GM10248 (cell line): ENCODE measurements around the gene CDKL5.

Source experiments
- CTCF ChIA-PET: fragments of 300-600 bp; sonication (Branson Sonifier 250); formaldehyde crosslinking; extraction: SDS; loops from one replicate; lab custom pipeline; 2021; ENCODE audit warnings: antibody characterized with exemption; lab: Yijun Ruan, JAX
- POLR2A ChIA-PET: fragments of 350-650 bp; sonication (Branson Sonifier 250); formaldehyde crosslinking; extraction: SDS; loops from one replicate; lab custom pipeline; 2020; ENCODE audit warnings: antibody characterized with exemption; lab: Yijun Ruan, JAX
- DNase-seq: peaks from one replicate; pipeline ENCODE4 v3.0.0; 2012; ENCODE audit errors: extremely low spot score
- TF ChIP-seq, protein P1 (sequence below): IDR thresholded peaks from 2 replicates; pipeline ENCODE4 v1.5.1; 2012; ENCODE audit warnings: mild to moderate bottlenecking, low read depth; ENCODE audit errors: extremely low read depth, missing control alignments, control extremely low read depth

CDKL5 gene

DNA sequence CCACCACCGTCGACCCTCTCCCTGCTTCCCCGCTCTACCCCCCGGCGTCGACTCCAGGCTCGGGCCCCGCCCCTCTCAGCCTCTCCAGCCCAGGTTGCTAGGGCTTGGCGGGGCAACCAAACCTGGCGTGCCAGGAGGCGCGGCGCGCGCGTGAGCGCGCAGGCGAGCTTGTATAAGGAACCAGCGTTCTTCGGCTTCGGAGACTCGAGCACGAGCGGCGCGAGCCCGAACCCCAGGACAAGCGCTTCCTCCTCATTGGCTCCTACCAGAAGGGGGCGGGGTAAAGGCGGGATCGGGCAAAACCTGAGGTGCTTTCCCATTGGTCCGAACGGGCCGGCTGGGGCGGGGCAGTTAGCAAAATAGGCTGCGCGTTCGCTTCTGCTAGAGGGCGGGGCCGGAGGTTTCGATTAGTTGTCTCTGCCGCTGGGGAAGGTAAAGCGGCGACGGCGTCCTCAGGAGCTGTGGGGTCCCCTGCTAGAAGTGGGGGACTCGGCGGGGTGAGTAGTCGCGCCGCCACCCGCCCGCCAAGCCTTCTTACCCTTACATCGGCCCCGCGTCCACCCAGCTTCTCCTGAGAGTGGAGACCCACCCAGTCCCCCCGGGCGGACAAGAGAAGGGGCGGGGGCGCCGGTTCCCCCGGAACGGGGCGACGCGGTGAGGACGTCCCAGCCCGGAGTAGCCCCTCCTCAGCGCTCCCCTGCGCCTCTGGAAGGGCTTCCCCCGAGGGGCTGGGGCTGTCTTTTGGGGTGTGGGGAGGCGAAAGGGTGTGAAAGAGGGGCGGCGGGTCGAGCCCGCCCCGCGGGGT is at the start of gene CDKL5:
Gene CDKL5, plus strand, starts transcription at position 410 of the 805 bp plus-strand sequence. CDS start 81,489 bp downstream, outside the sequence.
- peak; percentile 86 for DNase-seq
- TF ChIP-seq, protein P1, sequence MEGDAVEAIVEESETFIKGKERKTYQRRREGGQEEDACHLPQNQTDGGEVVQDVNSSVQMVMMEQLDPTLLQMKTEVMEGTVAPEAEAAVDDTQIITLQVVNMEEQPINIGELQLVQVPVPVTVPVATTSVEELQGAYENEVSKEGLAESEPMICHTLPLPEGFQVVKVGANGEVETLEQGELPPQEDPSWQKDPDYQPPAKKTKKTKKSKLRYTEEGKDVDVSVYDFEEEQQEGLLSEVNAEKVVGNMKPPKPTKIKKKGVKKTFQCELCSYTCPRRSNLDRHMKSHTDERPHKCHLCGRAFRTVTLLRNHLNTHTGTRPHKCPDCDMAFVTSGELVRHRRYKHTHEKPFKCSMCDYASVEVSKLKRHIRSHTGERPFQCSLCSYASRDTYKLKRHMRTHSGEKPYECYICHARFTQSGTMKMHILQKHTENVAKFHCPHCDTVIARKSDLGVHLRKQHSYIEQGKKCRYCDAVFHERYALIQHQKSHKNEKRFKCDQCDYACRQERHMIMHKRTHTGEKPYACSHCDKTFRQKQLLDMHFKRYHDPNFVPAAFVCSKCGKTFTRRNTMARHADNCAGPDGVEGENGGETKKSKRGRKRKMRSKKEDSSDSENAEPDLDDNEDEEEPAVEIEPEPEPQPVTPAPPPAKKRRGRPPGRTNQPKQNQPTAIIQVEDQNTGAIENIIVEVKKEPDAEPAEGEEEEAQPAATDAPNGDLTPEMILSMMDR = no peak
- ChIA-PET POLR2A (interaction anchor here (0.6 to 0.9 kb wide), 3 partner anchors 458 to 700 kb away, joined by 3 to 4 read pairs (median 4); no protein-coding TSS in a partner anchor), CTCF (interaction anchor here (0.9 to 2.3 kb wide), 3 partner anchors 11 to 909 kb away, joined by 3 to 7 read pairs (median 3); no protein-coding TSS in a partner anchor)

DNA sequence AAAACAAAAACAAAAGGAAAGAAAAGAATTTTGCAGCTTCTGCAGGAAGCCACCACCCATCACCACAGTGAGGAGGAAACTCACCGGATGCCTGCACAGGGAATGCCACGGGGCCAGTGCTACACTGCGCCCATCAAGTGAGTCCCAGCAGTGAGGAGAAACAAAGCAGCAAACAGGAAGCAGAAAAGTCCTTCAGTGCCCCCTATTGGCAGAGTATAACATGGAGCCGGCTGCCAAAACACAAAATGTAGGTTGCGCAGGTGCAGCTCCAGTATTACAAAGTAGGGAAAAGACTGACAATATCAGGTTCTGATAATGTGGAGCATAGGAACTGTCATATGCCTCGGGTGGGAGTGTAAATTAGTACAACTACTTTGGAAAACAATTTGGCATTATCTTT is 47.6 kb upstream of the CDKL5 start:
- ChIA-PET CTCF (interaction anchor here (0.8 to 3.0 kb wide), 5 partner anchors 9 to 956 kb away, joined by 3 to 12 read pairs (median 4); no protein-coding TSS in a partner anchor), POLR2A (no interaction called here)
- DNase-seq = no peak

GRCh38 chrX:18389966-18390365 is 35.4 kb upstream of the CDKL5 start:
- TF ChIP-seq, protein P1 = no peak
- DNase-seq = no peak
- ChIA-PET CTCF (interaction anchor here (1.0 to 1.2 kb wide), 2 partner anchors 943 to 944 kb away, joined by 3 to 4 read pairs; no protein-coding TSS in a partner anchor), POLR2A (no interaction called here)

More for the DNA sequence above, 47.6 kb upstream of the CDKL5 start:
- TF ChIP-seq, protein P1 = peak; percentile 37

DNA sequence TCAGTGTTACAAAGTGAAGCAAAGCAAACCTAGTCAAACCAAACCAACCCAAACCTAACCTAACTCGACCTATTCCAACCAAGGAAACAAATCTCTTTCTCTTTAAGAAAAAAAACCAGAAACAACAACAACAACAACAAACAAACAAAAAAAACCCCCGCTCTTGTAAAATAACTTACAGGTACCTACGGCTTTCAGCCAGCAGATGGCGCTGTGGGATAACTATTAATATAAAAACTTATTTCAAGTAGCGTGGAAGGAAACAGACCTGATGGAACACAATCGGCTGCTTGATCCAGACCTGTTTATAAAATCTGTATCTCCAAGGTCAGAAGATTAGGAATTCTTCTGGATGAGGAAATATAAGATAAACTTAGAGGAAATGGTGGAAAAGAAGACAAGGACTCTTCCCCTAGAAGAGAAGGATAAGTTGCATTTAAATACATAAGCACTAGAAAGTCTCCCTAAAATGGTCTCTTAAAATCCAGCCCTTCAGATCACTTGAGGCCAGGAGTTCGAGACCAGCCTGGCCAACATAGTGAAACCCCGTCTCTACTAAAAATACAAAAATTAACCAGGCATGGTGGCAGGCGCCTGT is 34.4 kb upstream of the CDKL5 start:
- TF ChIP-seq, protein P1 = peak; percentile 24
- CTCF ChIA-PET = interaction anchor here (1.2 to 1.5 kb wide), 2 partner anchors 30 to 942 kb away, joined by 3 read pairs; no protein-coding TSS in a partner anchor
- POLR2A ChIA-PET = no interaction called here
- peak; percentile 42 for DNase-seq

DNA sequence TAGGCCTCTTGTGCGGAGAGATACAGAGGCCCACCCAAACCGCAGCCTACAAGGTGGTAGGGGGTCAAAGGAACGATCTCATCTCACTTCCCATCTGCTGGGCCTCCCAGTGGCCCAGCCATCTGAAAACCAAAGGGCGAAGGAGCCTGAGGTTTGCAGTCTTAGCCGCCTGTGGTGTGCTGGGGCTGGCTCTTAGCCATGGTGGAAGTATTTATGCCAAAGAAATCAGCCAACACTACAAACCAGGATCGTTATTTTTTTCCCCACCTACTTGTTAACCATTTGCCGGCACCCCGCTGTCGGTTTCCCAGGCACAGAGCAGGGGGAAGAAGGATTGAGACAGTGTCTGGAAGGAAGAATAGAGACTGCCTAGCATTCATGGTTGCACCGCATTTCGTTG is 30.9 kb upstream of the CDKL5 start:
- DNase-seq = no peak
- CTCF ChIA-PET = no interaction called here
- TF ChIP-seq, protein P1 = no peak

DNA sequence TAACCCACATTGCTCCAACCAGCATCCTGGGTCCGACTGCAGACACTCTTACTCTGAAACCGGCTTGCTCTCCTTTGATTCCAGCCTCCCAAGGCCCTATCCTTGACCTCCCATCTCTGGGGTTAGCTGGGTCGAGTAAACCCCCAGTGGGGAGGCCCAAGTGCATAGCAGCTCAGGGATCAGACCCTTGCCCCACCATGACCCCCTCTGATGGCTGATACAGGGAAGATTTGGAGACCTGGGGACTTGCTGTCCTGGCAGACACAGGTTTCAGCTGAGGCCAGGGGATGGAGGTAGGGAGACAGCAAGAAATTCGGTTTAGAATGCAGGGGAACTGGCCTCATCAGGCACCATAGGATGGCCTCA is 23.6 kb upstream of the CDKL5 start:
- no peak for DNase-seq
- ChIA-PET CTCF (interaction anchor here (1.8 to 2.1 kb wide), 2 partner anchors 8 to 932 kb away, joined by 8 to 9 read pairs; no protein-coding TSS in a partner anchor), POLR2A (no interaction called here)
- TF ChIP-seq, protein P1 = no peak

More for the DNA sequence above, 30.9 kb upstream of the CDKL5 start:
- POLR2A ChIA-PET = no interaction called here
